ENCODE data around the gene STK31.

DNA sequence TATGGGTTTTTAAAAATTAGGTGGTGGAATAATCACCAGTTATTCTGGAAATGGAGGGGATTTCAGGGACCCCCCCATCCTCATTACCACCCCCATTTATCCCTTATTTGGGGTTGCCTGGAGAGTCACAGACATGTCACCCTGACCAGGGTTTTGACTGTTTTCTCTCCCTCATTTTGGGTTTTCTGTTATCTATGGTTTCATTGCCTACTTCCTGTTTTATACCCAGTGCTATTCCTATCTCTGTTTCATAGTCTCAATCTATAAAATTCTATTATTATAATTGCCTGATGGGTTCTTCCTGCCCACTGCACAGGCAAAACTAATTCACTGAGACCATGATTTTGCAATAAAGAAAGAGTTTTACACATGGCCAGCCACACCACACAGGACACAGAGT is 45.9 kb upstream of the STK31 start:
- TF ChIP-seq, protein P1, sequence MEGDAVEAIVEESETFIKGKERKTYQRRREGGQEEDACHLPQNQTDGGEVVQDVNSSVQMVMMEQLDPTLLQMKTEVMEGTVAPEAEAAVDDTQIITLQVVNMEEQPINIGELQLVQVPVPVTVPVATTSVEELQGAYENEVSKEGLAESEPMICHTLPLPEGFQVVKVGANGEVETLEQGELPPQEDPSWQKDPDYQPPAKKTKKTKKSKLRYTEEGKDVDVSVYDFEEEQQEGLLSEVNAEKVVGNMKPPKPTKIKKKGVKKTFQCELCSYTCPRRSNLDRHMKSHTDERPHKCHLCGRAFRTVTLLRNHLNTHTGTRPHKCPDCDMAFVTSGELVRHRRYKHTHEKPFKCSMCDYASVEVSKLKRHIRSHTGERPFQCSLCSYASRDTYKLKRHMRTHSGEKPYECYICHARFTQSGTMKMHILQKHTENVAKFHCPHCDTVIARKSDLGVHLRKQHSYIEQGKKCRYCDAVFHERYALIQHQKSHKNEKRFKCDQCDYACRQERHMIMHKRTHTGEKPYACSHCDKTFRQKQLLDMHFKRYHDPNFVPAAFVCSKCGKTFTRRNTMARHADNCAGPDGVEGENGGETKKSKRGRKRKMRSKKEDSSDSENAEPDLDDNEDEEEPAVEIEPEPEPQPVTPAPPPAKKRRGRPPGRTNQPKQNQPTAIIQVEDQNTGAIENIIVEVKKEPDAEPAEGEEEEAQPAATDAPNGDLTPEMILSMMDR (conservative IDR thresholded peaks at IDR 0.05), result no peak
- TF ChIP-seq ZFX (IDR thresholded peaks at IDR 0.05), result no peak

All from C4-2B (cell line).